ENCODE results near the gene THBS2.
"Not testable (repeated sequence)": the region's sequence is repeated elsewhere in the genome, so short reads cannot be mapped to it uniquely, and the experiment has no call there.

Gene THBS2

GRCh38 chr6:169271877-169272216 lies 18.2 kb upstream of the THBS2 start:
- no peak for DNase-seq (ENCODE audit: low read depth)

GRCh38 chr6:169271158-169271876 lies 17.7 kb upstream of the THBS2 start:
- DNase-seq (ENCODE audit: low read depth) = no peak

- not testable (repeated sequence) for DNase-seq (ENCODE audit: low read depth)
Measured at GRCh38 chr6:169270077-169270380, 16.4 kb upstream of the THBS2 start.

- DNase-seq (ENCODE audit: low read depth) = peak; percentile 47
Measured at GRCh38 chr6:169269180-169270076, 15.8 kb upstream of the THBS2 start.

- DNase-seq (ENCODE audit: low read depth) = no peak
Measured at GRCh38 chr6:169268276-169268675, 14.6 kb upstream of the THBS2 start.

- peak; percentile 91 for DNase-seq (ENCODE audit: low read depth)
Measured at GRCh38 chr6:169266746-169267591, 13.3 kb upstream of the THBS2 start.

- no peak for DNase-seq (ENCODE audit: low read depth)
Measured at GRCh38 chr6:169266261-169266660, 12.6 kb upstream of the THBS2 start.

GRCh38 chr6:169265486-169266131 lies 12.0 kb upstream of the THBS2 start:
- DNase-seq (ENCODE audit: low read depth) = no peak

- DNase-seq (ENCODE audit: low read depth) = peak; percentile 76
Measured at GRCh38 chr6:169263836-169264608, 10.4 kb upstream of the THBS2 start.

GRCh38 chr6:169263374-169263773 lies 9.7 kb upstream of the THBS2 start:
- no peak for DNase-seq (ENCODE audit: low read depth)

- not testable (repeated sequence) for DNase-seq (ENCODE audit: low read depth)
Measured at GRCh38 chr6:169262602-169263001, 9.0 kb upstream of the THBS2 start.

GRCh38 chr6:169256518-169256917 lies 2.9 kb upstream of the THBS2 start:
- DNase-seq (ENCODE audit: low read depth) = no peak

- DNase-seq (ENCODE audit: low read depth) = no peak
Measured at GRCh38 chr6:169256061-169256460, 2.4 kb upstream of the THBS2 start.

GRCh38 chr6:169255643-169256042 lies 2.0 kb upstream of the THBS2 start:
- no peak for DNase-seq (ENCODE audit: low read depth)

GRCh38 chr6:169254456-169255316 lies 1.0 kb upstream of the THBS2 start:
- DNase-seq (ENCODE audit: low read depth) = no peak

- no peak for DNase-seq (ENCODE audit: low read depth)
Measured at GRCh38 chr6:169252505-169253189, 999 bp downstream of the THBS2 start.

- DNase-seq (ENCODE audit: low read depth) = no peak
Measured at GRCh38 chr6:169251822-169252504, 1.7 kb downstream of the THBS2 start.

GRCh38 chr6:169251371-169251802 lies 2.3 kb downstream of the THBS2 start:
- DNase-seq (ENCODE audit: low read depth) = no peak

GRCh38 chr6:169250660-169251059 lies 3.0 kb downstream of the THBS2 start:
- peak; percentile 77 for DNase-seq (ENCODE audit: low read depth)
